HepG2 (cell line): ENCODE measurements around the gene ME3. TPM values are rescaled to one million over a fixed set of nuclear protein-coding genes. Genes with fewer than 3 reads are reported as not detected.

Experiments used
- CSRNP2 ChIP-seq: sonication (generic); formaldehyde crosslinking; conservative IDR thresholded peaks from 2 replicates; pipeline ENCODE4 v1.8.0; 2022; ENCODE audit warnings: low read depth, missing genetic modification reagents
- ELF3 ChIP-seq: IDR thresholded peaks from 2 replicates; pipeline ENCODE4 v1.6.1; 2016; ENCODE audit warnings: missing genetic modification reagents, missing compliant biosample characterization
- EP300 ChIP-seq, 3 experiments: sonication (generic) in 1 of 3; formaldehyde crosslinking in 1 of 3; IDR thresholded peaks; 2 replicates each; pipeline versions ENCODE4 v1.5.1 to v1.6.1; 2011 to 2020; ENCODE audit warnings: low read depth in 2 of 3, low read length in 2 of 3, borderline replicate concordance in 1 of 3, improper control_type of control experiment in 1 of 3, mild to moderate bottlenecking in 1 of 3, missing genetic modification reagents in 1 of 3, moderate library complexity in 1 of 3
- ESRRA ChIP-seq: sonication (generic); formaldehyde crosslinking; IDR thresholded peaks from 2 replicates; pipeline ENCODE4 v1.5.1; 2020; ENCODE audit warnings: mild to moderate bottlenecking, low read depth, missing genetic modification reagents
- FOXA1 ChIP-seq, 2 experiments: fragments of 450-650 bp in 1 of 2; sonication (generic) in 1 of 2; formaldehyde crosslinking in 1 of 2; IDR thresholded peaks; 2 replicates each; pipeline versions ENCODE4 v1.4.0 to v1.6.1; 2016 to 2020; ENCODE audit warnings: missing genetic modification reagents in 1 of 2
- FOXA3 ChIP-seq: IDR thresholded peaks from 2 replicates; pipeline ENCODE4 v1.6.1; 2016; ENCODE audit warnings: missing genetic modification reagents, missing compliant biosample characterization
- FOXP4 ChIP-seq: sonication (generic); formaldehyde crosslinking; IDR thresholded peaks from 2 replicates; pipeline ENCODE4 v1.4.0; 2020; ENCODE audit warnings: missing genetic modification reagents
- MED1 ChIP-seq: sonication (generic); formaldehyde crosslinking; IDR thresholded peaks from 2 replicates; pipeline ENCODE4 v1.4.0; 2020; ENCODE audit warnings: missing genetic modification reagents
- MTF2 ChIP-seq: sonication (generic); formaldehyde crosslinking; IDR thresholded peaks from 2 replicates; pipeline ENCODE4 v1.5.0; 2020; ENCODE audit warnings: missing genetic modification reagents, borderline replicate concordance
- NR2F6 ChIP-seq, 2 experiments: IDR thresholded peaks; 2 replicates each; pipeline ENCODE4 v1.6.1; 2016; ENCODE audit warnings: antibody characterized with exemption in 1 of 2, mild to moderate bottlenecking in 1 of 2
- SOX13 ChIP-seq, 3 experiments: fragments of 450-650 bp in 1 of 3; sonication (generic) in 1 of 3; formaldehyde crosslinking in 1 of 3; IDR thresholded peaks in 2 of 3; conservative IDR thresholded peaks in 1 of 3; 2 replicates each; pipeline versions ENCODE4 v1.5.0 to v1.6.1; 2016 to 2020; ENCODE audit warnings: antibody characterized with exemption in 1 of 3, mild to moderate bottlenecking in 1 of 3, missing compliant biosample characterization in 1 of 3, missing genetic modification reagents in 1 of 3, moderate library complexity in 1 of 3
- SOX5 ChIP-seq: IDR thresholded peaks from 2 replicates; pipeline ENCODE4 v1.6.1; 2016; ENCODE audit warnings: borderline replicate concordance
- ZNF224 ChIP-seq: sonication (generic); formaldehyde crosslinking; IDR thresholded peaks from 2 replicates; pipeline ENCODE4 v1.5.0; 2020; ENCODE audit warnings: mild to moderate bottlenecking, missing genetic modification reagents
- ZSCAN9 ChIP-seq: IDR thresholded peaks from 2 replicates; pipeline ENCODE4 v1.6.1; 2016; ENCODE audit warnings: borderline replicate concordance
- polyA plus RNA-seq, 8 experiments: library from polyadenylated mRNA; depleted of rRNA in 3 of 8; stranded (reverse) in 7 of 8; unstranded in 1 of 8; fragments of >200 nt; fragmentation: Illumina TruSeq in 4 of 8; extraction: Trizol in 4 of 8; gene quantifications; 2 replicates each; pipeline versions ENCODE4 v1.2.1 to v1.2.3, GENCODE V29; 2011 to 2016; ENCODE audit warnings: low read depth in 4 of 8, missing spikeins in 1 of 8, mixed read lengths in 1 of 8; ENCODE audit not compliant: insufficient read depth in 1 of 8
- total RNA-seq, 5 experiments: library from RNA; depleted of rRNA; stranded (reverse); fragments of >200 nt; fragmentation: Illumina TruSeq; extraction: Trizol; gene quantifications; 2 replicates each; pipeline ENCODE4 v1.2.3, GENCODE V29; 2016; ENCODE audit warnings: low read depth in 1 of 5
- TF ChIP-seq, protein P1 (sequence below): sonication (generic); formaldehyde crosslinking; IDR thresholded peaks from 2 replicates; pipeline ENCODE4 v1.8.1; 2023; ENCODE audit warnings: mild to moderate bottlenecking, missing genetic modification reagents
- TF ChIP-seq, protein P2 (sequence below): sonication (generic); formaldehyde crosslinking; IDR thresholded peaks from 2 replicates; pipeline ENCODE4 v1.9.0; 2022; ENCODE audit warnings: low read depth, missing genetic modification reagents
- TF ChIP-seq, protein P3 (sequence below): sonication (generic); formaldehyde crosslinking; conservative IDR thresholded peaks from 2 replicates; pipeline ENCODE4 v1.4.0; 2020; ENCODE audit warnings: mild to moderate bottlenecking, missing genetic modification reagents, moderate library complexity

Gene ME3
- total and polyA plus RNA-seq, 2 of the 13 experiments (the other 11 are each of a cell fraction or from before 2014, with no cell fraction given): not detected

DNA sequence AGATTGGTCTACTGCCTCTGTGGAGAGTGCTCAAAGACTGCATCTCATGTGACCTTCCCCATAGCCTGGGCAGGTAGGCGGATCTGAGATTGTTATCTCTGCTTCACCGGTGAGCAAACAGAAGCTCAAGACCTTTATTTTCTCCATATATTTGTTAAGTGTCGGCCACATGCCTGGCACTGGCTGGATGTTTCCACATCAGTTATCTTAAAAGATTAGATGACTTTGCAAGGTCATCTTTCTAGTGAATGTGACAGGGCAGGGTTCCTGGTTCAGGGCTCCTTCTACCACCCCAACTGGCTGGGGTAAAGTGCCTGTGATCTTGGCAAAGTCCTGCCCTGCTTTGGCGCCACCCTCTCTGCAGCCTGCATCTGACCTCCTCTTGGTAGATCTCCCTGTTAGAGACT is 172.7 kb downstream of the ME3 start (continued):
- no peak for TF ChIP-seq NR2F6 (IDR thresholded peaks at IDR 0.05)
- TF ChIP-seq NR2F6 (CRISPR knock-in tag; IDR thresholded peaks at IDR 0.05): 0 out of 2 replicates have a peak, but pooled peaks have one; percentile 28
- TF ChIP-seq ELF3: peak; percentile 39; the same call in 1 of the 2 replicates
- no peak for TF ChIP-seq SOX13 (IDR thresholded peaks at IDR 0.05)
- TF ChIP-seq SOX13 (CRISPR knock-in tag; conservative IDR thresholded peaks at IDR 0.05 in 1 of 2, IDR thresholded peaks at IDR 0.05 in 1 of 2): peak in 1 of 2 experiments; percentile 71; a peak in 1 of 4 replicates
- no peak for TF ChIP-seq MTF2 (CRISPR knock-in tag)
- peak; percentile 30; the same call in 1 of the 2 replicates for TF ChIP-seq SOX5
- no peak for TF ChIP-seq ZSCAN9 (CRISPR knock-in tag)
- TF ChIP-seq EP300 (IDR thresholded peaks at IDR 0.05; ENCODE audit: low read depth in 2 of 2, low read length in 2 of 2): 0 out of 4 replicates have a peak, but pooled peaks of 1 of the 2 experiments have one; percentile 29
- no peak; the same call in 1 of the 2 replicates for TF ChIP-seq EP300 (CRISPR knock-in tag; IDR thresholded peaks at IDR 0.05; ENCODE audit: borderline replicate concordance)
- TF ChIP-seq MED1: 0 out of 2 replicates have a peak, but pooled peaks have one; percentile 20
- no peak for TF ChIP-seq ZNF224 (CRISPR knock-in tag)
- TF ChIP-seq FOXA3 (CRISPR knock-in tag): peak; percentile 43; the same call in 1 of the 2 replicates
- no peak for TF ChIP-seq FOXA1 (IDR thresholded peaks at IDR 0.05)
- TF ChIP-seq FOXA1 (CRISPR knock-in tag; IDR thresholded peaks at IDR 0.05): peak; percentile 46; the same call in 1 of the 2 replicates
- TF ChIP-seq, protein P1, sequence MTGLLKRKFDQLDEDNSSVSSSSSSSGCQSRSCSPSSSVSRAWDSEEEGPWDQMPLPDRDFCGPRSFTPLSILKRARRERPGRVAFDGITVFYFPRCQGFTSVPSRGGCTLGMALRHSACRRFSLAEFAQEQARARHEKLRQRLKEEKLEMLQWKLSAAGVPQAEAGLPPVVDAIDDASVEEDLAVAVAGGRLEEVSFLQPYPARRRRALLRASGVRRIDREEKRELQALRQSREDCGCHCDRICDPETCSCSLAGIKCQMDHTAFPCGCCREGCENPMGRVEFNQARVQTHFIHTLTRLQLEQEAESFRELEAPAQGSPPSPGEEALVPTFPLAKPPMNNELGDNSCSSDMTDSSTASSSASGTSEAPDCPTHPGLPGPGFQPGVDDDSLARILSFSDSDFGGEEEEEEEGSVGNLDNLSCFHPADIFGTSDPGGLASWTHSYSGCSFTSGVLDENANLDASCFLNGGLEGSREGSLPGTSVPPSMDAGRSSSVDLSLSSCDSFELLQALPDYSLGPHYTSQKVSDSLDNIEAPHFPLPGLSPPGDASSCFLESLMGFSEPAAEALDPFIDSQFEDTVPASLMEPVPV: no peak
- TF ChIP-seq, protein P2, sequence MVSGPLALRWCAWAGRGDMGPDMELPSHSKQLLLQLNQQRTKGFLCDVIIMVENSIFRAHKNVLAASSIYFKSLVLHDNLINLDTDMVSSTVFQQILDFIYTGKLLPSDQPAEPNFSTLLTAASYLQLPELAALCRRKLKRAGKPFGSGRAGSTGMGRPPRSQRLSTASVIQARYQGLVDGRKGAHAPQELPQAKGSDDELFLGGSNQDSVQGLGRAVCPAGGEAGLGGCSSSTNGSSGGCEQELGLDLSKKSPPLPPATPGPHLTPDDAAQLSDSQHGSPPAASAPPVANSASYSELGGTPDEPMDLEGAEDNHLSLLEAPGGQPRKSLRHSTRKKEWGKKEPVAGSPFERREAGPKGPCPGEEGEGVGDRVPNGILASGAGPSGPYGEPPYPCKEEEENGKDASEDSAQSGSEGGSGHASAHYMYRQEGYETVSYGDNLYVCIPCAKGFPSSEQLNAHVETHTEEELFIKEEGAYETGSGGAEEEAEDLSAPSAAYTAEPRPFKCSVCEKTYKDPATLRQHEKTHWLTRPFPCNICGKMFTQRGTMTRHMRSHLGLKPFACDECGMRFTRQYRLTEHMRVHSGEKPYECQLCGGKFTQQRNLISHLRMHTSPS (CRISPR knock-in tag): peak; percentile 54; the same call in 1 of the 2 replicates
- no peak for TF ChIP-seq CSRNP2
- TF ChIP-seq, protein P3, sequence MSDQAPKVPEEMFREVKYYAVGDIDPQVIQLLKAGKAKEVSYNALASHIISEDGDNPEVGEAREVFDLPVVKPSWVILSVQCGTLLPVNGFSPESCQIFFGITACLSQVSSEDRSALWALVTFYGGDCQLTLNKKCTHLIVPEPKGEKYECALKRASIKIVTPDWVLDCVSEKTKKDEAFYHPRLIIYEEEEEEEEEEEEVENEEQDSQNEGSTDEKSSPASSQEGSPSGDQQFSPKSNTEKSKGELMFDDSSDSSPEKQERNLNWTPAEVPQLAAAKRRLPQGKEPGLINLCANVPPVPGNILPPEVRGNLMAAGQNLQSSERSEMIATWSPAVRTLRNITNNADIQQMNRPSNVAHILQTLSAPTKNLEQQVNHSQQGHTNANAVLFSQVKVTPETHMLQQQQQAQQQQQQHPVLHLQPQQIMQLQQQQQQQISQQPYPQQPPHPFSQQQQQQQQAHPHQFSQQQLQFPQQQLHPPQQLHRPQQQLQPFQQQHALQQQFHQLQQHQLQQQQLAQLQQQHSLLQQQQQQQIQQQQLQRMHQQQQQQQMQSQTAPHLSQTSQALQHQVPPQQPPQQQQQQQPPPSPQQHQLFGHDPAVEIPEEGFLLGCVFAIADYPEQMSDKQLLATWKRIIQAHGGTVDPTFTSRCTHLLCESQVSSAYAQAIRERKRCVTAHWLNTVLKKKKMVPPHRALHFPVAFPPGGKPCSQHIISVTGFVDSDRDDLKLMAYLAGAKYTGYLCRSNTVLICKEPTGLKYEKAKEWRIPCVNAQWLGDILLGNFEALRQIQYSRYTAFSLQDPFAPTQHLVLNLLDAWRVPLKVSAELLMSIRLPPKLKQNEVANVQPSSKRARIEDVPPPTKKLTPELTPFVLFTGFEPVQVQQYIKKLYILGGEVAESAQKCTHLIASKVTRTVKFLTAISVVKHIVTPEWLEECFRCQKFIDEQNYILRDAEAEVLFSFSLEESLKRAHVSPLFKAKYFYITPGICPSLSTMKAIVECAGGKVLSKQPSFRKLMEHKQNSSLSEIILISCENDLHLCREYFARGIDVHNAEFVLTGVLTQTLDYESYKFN (CRISPR knock-in tag): 0 out of 2 replicates have a peak, but pooled peaks have one; percentile 33
- TF ChIP-seq FOXP4 (CRISPR knock-in tag): peak; percentile 53; the same call in 1 of the 2 replicates
- TF ChIP-seq ESRRA: 0 out of 2 replicates have a peak, but pooled peaks have one; percentile 16
